ENCODE data around the gene MKLN1. TPM values are rescaled to one million over a fixed set of nuclear protein-coding genes. Genes with fewer than 3 reads are reported as not detected.
"Not testable (repeated sequence)": the region's sequence is repeated elsewhere in the genome, so short reads cannot be mapped to it uniquely, and the experiment has no call there.

MKLN1 gene
- total RNA-seq, 1 donor from 2014 or later = 99.6 TPM

DNA sequence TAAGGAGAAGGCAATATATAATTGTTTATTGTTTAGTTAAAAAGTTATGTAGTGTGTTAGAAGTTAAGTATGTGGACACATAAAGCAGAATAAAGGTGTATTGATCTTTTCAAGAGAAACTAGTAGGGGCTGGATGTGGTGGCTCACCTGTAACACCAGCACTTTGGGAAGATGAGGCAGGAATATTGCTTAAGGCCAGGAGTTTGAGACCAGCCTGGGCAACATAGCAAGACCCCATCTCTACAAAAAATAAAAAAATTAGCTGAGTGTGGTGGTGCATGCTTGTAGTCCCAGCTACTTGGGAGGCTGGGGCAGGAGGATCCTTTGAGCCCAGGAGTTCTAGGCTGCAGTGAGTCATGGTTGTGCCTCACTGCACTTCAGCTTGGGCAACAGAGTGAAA is 135.0 kb downstream of the MKLN1 start:
- DNase-seq (ENCODE audit: low spot score) = not testable (repeated sequence)

DNA sequence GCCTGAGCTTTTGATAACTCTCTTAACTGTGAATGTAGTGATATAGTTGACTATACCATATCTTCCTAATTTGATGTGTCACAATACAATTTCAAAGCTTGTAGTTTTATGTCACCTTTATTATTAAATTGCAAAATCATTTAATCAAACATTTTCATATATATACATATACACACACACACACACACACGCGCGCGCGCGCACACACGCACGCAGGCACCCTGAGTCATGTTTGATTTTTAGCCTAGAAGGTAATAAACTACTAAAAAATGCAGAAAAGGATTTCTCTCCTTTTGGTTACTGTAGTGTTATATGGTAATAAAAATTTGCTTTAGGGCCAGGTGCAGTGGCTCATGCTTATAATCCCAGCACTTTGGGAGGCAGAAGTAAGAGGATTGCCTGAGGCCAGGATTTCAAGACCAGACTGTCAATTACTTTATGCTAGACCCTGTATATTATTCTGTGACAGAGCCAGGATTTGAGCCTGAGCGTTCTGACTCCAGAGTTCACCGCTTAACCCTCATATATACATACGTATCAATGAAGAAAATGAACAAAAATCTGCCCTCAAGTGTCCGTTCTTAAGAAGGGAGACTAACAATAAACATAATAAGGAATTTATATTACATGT is 139.2 kb downstream of the MKLN1 start:
- no peak for DNase-seq (ENCODE audit: low spot score)

DNA sequence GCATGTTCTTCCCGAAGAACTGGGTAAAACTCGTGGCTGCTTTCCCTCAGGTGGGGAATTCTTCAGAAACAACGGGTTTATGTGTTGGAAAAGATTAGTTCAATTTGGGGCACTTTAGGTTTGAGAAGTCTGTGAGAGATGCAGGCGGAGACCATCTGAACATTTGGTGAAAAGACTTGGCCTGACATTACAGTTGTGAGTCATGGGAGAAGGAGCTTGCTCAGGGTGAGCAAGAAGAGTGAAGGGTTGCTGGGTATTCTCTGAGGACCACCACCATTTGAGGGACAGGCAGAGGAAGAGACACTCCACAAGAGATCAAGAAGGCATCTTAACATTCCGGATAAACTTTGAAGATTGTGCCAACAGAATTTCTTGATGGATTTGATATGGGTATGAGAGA is 140.1 kb downstream of the MKLN1 start:
- DNase-seq (ENCODE audit: low spot score) = no peak

DNA sequence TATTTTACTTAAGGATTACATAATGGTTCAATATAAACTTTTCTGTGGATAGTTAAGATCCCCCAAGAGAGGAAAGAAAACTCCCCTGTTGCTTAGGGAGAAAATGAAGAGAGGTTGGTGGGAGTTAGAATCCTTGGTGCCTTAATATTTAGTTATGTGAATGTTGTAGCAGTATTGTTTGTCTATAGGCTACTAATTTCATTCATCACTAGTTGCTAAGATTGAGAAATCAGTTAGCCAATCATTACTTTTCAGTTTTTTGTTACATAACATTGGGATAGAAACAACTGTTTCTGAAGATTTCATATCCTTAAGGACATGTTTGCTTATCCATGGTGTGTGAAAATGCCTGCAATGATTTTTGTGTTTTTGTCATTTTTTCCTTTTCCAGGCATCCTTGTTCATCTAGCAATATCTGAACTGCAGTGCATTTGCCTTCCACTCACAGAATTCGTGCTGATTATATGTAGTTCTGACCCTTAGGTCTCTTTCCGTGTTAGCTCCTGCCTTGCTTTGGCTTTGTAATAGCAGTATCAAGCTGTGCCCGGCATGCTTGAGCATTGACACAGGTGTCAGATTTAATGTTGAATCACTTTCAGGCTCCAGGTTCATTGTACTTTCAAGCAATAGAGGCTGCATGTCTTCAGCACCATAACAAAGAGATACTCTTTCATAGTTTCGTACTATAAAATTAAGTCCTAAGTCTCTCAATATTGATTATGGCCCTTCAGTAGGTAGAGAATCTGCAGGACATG is 143.8 kb downstream of the MKLN1 start:
- no peak for DNase-seq (ENCODE audit: low spot score)

DNA sequence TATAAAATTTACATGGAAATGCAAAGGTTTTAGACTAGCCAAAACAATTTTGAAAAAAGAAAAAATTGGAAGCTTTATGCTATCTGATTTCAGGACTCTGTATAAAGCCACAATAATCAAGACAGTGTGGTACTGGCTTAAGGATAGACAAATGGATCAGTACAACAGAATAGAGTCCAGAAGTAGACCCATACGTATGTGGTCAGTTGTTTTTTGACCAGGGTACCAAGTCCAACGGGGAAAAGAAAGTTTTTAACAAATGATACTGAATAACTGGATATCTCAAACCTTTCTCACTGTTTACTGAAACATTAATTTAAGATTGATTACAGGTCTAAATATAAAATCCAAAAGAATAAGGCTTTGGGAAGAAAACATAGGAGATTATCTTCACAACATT is 149.1 kb downstream of the MKLN1 start:
- DNase-seq (ENCODE audit: low spot score) = no peak

DNA sequence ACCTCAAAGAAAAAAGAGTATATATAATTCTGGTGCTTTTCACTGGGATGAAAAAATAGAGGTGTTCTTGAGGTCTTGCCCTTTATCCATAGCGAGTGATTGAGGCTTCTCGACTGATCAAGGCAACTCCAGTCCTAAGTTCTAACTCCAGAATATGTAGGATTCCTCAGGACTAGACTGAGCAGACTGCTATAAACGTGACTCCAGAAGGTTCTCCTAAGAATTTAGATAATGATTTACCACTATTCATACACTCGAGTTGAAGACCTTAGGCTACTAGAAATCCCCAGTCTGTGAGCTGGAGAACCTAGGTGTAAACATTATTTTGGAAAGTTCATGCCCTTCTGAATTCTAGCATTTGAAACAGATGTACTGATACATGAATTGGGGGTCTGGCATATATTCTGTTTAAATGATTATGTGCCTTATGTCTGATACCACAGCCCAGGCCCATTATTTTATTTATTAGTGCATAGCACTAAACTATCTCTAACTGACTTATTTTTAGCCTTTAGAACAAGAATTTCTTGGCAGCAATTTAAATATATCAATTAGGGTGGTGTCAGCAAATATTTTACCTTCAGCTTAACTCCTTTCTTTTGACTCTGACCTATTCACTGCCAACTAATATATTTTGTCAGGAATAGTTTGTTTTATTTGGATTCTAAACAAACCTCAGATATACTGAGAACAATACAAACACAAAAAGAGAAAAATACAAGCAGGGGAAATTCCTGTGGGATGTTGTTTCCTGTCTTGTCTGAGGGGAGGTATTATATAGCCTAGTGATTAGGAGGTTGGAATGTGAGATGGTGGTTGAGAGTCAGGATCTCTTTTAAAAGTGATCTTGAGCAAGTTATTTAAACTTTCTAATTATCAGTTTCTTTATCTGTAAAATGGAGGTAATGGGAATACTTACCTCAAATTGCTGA is 153.0 kb downstream of the MKLN1 start:
- DNase-seq (ENCODE audit: low spot score) = no peak

DNA sequence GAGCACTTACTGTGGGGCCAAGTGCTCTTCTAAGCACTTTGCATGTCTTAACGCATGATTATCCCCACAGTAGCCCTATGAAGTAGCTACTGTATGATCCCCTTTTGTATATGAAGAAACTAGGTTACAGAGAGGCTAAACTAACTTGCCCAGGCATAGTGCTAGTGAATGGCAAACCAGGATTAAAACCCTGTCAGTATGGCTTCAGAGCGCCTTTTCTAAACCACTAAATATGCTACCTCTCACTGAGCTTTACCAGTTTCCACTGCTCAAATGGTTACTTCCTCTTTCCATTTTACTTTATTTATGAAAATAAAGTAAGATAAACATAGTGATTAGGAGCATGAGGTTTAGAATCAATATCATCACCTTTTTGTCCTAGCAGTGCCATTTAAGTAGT is 155.1 kb downstream of the MKLN1 start:
- no peak for DNase-seq (ENCODE audit: low spot score)

DNA sequence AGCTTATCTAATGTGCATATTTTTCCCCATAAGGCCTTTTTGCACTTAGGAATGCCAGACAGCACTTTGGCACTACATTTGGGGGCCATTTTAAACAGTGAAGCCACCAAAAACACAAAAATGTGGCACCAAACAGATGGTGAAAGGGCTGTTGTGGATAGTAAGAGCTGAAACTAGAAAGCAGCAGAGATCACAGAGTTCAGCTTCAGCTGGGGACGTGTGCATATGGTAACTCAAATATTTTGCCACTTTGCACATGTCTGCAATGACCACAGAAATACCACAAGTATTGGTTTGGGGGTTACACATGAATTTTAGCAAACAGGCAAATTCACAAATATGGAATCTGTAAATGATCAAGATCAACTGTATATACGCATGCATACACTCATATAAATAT is 155.9 kb downstream of the MKLN1 start:
- no peak for DNase-seq (ENCODE audit: low spot score)

DNA sequence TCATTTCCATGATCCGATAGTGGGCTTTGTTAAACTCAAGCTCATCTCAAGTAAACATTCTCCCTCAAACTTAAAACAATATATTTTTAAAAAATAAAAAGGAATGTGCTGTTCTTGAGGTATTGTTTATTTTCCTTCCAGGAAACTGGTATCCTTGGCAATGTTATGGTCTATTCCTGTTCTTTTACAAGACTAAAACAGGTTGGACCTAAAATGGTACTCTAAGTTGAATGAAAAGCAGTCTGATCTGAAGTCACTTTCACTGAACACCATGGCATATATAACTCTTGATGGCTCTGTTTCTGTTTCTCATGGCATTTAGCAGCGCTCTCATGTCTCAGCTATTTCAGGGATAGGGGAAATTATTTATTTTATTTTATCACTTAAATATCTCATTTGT is 158.7 kb downstream of the MKLN1 start:
- DNase-seq (ENCODE audit: low spot score) = no peak

DNA sequence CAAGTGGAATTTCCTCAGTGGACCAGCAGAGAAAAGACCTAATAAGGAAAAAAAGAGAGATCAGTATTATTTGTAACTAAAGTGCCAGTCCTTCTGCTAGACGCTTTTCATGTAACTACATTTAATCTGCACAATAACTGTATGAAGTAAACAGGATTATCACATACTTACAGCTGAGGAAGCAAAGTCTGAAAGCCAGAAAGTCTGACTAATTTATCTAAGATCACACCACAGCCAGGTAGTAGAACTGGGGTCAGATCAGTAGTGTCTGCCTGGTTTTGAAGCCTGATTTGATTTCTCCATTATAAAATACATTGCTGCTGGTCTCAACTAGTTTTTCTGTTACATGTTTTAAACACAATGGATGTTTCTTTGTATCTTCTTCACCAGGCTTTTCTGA is 159.5 kb downstream of the MKLN1 start:
- no peak for DNase-seq (ENCODE audit: low spot score)

DNA sequence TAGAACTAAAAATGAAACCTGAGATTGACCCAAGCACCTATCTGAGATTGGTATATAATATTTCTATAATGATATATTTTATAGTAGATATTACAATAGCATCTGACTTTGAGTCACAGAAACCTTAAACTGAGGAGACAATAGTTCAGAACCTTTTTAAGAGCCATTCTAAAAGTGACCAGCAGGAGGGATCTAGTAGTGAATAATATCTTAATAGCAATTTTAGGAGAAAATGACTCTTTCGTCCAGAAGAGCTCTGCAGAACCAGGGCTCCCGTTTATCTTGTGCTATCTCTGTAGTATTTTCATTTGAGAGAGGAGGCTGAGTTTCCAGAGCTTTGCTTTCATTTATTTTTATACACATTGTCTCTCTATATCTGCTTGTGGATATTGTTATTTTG is 160.7 kb downstream of the MKLN1 start:
- no peak for DNase-seq (ENCODE audit: low spot score)

DNA sequence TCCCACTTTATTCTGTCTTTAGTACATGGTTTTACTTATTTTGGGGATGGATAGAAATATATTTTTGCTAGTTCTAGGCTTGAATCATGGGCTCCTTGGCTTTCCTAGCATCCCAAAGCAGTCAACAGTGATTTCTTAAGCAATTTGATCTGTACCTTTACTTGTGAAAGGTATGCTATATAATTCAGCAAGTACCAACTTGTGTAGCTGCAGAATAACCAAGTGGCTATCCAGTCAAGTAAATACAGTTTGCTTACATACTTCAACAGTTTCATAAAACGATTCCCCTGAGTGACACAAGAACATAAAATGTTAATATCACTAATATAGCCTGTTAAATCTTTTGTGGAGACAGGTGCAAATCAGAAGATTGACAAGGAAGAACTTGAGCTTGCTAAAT is 161.5 kb downstream of the MKLN1 start:
- no peak for DNase-seq (ENCODE audit: low spot score)

DNA sequence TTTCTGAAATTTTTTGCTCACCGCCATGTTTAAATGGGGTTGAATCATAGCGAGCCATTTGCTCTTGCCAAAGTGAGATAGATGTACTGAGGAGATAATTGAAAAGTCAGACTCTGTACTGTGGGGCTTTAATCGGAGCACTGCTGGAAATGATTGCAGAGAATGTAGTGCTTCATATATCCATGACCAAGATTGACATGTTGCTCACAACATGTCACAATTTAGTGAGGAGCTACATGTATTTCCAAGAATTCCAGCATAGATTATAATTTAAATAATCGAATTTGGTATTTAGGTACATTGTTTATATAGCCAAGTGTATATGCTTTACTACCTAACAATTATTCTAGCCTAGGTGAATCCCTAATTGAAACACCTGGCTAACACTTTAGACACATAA is 162.2 kb downstream of the MKLN1 start:
- DNase-seq (ENCODE audit: low spot score) = no peak

DNA sequence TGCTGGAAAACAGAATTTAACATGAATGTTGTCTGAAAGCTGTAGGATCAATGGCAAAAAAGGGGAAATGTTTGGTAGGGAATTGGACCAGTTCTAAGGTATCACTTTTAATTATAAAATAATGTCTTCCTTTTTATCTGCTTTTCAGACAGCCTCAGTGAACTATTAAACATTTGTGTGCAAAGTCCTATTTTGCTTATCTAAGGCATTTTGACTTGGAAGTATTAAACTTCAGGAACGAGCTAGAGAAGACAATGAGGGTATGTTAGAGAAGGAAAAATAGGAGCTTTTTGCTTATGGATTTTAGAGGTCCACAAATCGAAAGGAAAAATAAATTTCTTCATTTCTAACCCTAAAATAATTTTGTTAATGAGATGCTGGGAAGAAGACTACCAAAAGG is 165.4 kb downstream of the MKLN1 start:
- no peak for DNase-seq (ENCODE audit: low spot score)

DNA sequence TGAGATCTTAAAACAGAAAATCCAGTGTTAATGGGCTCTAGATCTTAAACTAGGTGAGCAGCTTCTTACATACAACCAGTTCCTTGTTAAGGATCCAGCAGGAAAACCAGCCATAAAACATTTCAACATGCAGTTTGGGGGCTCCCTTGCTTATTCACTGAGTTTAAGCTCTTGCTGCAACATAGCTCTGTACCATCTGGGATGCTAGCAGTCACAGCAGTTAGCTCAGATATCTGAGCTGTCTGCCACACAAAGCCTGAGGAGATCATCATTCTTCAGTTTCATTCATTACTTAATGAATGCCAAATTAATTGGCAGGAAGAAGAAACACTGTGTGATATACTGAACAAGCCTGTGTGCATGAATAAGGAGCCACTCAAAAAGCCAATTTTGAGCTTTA is 165.9 kb downstream of the MKLN1 start:
- no peak for DNase-seq (ENCODE audit: low spot score)

DNA sequence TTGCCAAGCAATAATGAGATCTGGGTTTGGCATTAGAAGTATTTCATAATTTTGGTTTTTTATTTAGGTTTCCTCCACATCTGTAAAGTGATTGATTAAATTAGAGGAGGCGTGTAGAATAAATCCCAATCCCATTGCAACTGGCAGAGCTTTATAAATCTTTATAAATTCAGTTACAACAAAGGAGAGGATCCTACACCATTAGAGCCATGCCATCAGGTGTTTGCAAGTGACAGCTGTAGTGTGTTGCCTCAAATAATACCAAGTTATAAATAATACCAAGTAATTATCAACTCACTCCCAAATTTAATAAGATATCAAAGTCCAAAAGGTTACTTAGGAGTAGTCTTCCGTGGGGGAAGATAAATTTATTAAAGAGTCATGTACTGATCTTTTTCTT is 166.5 kb downstream of the MKLN1 start:
- DNase-seq (ENCODE audit: low spot score) = no peak

DNA sequence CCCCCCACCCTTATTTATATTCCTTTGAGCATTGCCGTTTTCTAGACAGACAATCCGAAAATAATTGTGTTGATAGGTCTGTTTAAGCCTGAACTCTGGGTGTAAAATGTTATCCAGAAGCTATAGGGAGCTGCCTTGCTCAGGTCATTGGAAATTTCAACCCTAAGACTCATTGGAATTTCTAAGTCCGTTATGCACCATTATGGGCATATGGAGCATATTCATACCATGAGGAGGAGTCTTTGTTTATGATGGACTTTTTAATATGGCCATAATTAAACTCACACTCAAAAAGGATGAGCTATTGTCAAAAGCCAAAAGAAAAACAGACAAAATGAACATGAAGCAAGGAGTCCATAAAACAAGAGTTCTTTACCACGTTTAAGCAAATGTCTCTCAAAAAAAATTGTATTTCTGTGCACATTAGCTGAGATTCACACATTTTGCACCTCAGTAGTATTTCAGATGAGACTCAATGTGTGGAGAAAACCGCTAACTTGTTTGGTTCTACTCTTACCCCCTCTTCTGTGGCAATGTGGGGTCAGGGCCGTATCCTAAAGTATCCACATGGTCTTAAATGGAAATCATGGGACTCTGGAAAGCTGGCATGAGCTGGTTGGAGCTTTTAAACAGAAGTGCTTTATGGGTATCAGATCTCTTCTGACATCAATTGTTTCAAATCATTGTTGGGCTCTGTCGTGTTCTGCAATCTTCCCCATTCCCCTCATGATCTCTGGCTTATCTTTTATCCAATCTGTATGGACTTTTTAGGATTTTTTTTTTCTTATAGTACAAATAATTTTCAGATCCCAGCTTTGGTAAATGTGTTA is 168.2 kb downstream of the MKLN1 start:
- no peak for DNase-seq (ENCODE audit: low spot score)

DNA sequence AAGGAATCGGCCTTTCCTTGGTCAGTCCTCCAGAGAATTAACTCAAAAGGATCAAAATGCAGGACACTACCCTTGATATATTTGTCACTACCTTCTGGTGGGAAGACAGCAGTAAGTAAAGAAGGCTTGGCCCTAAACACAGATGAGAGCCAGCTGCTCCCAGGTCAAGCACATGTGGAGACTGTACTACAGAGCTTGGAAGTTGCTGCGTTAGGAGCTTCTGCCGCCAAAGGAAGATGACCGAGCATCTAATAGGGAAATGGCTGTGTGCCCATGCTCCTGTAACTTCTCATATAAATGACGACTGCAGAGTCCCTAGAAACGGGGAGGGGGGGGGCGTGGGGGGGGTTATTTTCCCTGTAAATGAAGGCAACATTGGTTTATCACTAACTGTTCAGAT is 169.8 kb downstream of the MKLN1 start:
- no peak for DNase-seq (ENCODE audit: low spot score)

DNA sequence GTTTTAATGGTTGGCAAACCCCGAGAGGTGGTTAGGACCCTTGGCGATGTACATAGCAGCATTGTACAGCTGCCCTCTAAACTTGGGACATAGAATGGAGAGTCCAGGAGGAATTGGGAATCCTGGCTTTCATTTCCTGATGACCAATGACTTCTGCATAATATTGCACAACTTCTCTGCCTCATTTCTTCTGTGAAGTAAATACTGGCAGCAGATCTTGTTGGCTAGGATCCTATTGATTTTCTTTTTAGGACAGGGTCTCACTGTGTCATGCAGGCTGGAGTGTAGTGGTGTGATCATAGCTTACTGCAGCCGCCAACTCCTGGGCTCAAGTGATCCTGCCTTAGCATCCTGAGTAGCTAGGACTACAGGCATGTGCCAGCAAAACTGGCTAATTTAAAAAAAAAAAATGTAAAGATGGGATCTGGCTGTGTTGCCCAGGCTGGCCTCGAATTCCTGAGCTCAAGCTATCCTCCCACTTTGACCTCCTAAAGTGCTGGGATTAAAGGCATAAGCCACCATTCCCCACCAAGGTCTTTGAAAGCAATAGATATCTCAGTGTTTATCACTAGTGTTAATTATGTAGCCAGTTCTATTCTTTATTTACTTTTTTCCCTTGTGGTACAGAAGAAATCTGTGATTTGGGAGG is 170.7 kb downstream of the MKLN1 start:
- DNase-seq (ENCODE audit: low spot score) = no peak

DNA sequence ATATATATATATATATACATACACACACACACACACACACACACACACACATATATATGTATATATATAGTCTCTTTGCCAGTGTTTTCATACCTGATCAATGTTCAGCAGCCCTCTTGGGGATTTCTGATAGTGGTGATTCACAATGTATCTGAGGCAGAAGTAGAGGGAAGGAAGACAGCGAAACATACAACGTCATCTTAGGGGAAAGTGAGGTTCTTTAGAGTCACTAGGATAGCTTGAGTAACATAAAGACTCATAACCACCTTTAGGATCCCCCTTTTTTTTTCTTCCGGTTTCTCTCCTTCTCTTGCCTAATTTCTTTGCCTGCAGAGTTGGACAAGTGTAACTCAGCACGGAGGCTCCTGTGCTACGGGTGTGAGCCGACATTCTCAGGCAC is 172.1 kb downstream of the MKLN1 start:
- DNase-seq (ENCODE audit: low spot score) = no peak

DNA sequence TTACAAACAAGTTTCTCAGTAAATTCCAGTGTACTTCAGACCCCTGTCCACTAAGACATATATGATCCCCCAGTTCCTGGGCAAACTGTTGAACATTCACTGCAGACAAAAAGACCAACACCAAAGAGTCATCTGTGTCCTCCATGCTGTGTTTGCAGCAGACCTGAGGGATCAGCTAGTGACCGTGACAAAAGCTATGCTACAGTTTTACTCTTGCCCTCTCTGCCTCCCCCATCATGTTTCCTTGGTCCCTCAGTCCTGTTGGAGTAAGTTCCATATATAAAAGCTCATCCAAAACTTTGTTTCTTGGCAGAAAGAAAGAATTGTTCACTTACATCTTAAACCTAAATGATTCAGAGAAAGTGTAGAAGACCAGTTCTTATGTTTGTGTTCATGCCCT is 172.7 kb downstream of the MKLN1 start:
- no peak for DNase-seq (ENCODE audit: low spot score)

Measured in ureter (tissue), 1 donor.